Measurements from ENCODE around the gene SLC25A14. TPM values are rescaled to one million over a fixed set of nuclear protein-coding genes. Genes with fewer than 3 reads are reported as not detected.

SLC25A14 gene
- total RNA-seq, 1 donor from 2014 or later = 18.5 TPM

- no peaks in the 10 kb centered on the region for H3K27me3 Mint-ChIP-seq (ENCODE audit: low read depth)
- no peak overlapping the region for H3K4me3 Mint-ChIP-seq
- H3K9me3 Mint-ChIP-seq = peaks cover 2% of the 10 kb centered on the region
- H3K36me3 Mint-ChIP-seq (ENCODE audit: low read depth) = peaks cover 11% of the 10 kb centered on the region
- no peak for TF ChIP-seq CTCF (conservative IDR thresholded peaks at IDR 0.05)
- no peak overlapping the region for H3K27ac Mint-ChIP-seq (ENCODE audit: unreplicated experiment)
- DNase-seq (ENCODE audit: low read depth, low spot score) = no peak
- H3K4me1 Mint-ChIP-seq = no peaks in the 10 kb centered on the region
Measured at GRCh38 chrX:130413415-130413814, 73.7 kb downstream of the SLC25A14 start.

- Mint-ChIP-seq H3K27me3 (ENCODE audit: low read depth) (no peaks in the 10 kb centered on the region), H3K9me3 (peaks cover 2% of the 10 kb centered on the region), H3K27ac (ENCODE audit: unreplicated experiment) (no peak overlapping the region), H3K4me3 (no peak overlapping the region), H3K4me1 (no peaks in the 10 kb centered on the region), H3K36me3 (ENCODE audit: low read depth) (peaks cover 11% of the 10 kb centered on the region)
- no peak for DNase-seq (ENCODE audit: low read depth, low spot score)
- no peak for TF ChIP-seq CTCF (conservative IDR thresholded peaks at IDR 0.05)
Measured at GRCh38 chrX:130414800-130415199, 75.1 kb downstream of the SLC25A14 start.

GRCh38 chrX:130415201-130415600 is 75.5 kb downstream of the SLC25A14 start:
- no peak for TF ChIP-seq CTCF (conservative IDR thresholded peaks at IDR 0.05)
- Mint-ChIP-seq H3K4me1 (no peaks in the 10 kb centered on the region), H3K27me3 (ENCODE audit: low read depth) (no peaks in the 10 kb centered on the region), H3K36me3 (ENCODE audit: low read depth) (peaks cover 11% of the 10 kb centered on the region), H3K4me3 (no peak overlapping the region), H3K27ac (ENCODE audit: unreplicated experiment) (no peak overlapping the region), H3K9me3 (peaks cover 2% of the 10 kb centered on the region)
- no peak for DNase-seq (ENCODE audit: low read depth, low spot score)

GRCh38 chrX:130416785-130417184 is 77.1 kb downstream of the SLC25A14 start:
- H3K36me3 Mint-ChIP-seq (ENCODE audit: low read depth) = peaks cover 6% of the 10 kb centered on the region
- no peak overlapping the region for H3K4me3 Mint-ChIP-seq
- no peaks in the 10 kb centered on the region for H3K27me3 Mint-ChIP-seq (ENCODE audit: low read depth)
- no peak for DNase-seq (ENCODE audit: low read depth, low spot score)
- TF ChIP-seq CTCF (conservative IDR thresholded peaks at IDR 0.05) = no peak
- no peaks in the 10 kb centered on the region for H3K4me1 Mint-ChIP-seq
- no peak overlapping the region for H3K27ac Mint-ChIP-seq (ENCODE audit: unreplicated experiment)
- peaks cover 7% of the 10 kb centered on the region for H3K9me3 Mint-ChIP-seq

- Mint-ChIP-seq H3K27ac (ENCODE audit: unreplicated experiment) (no peak overlapping the region), H3K9me3 (peaks cover 4% of the 10 kb centered on the region), H3K36me3 (ENCODE audit: low read depth) (peaks cover 6% of the 10 kb centered on the region), H3K4me3 (no peak overlapping the region), H3K27me3 (ENCODE audit: low read depth) (no peaks in the 10 kb centered on the region), H3K4me1 (no peaks in the 10 kb centered on the region)
- TF ChIP-seq CTCF (conservative IDR thresholded peaks at IDR 0.05) = no peak
- no peak for DNase-seq (ENCODE audit: low read depth, low spot score)
Measured at GRCh38 chrX:130418066-130418465, 78.3 kb downstream of the SLC25A14 start.

- H3K27me3 Mint-ChIP-seq (ENCODE audit: low read depth) = no peaks in the 10 kb centered on the region
- H3K9me3 Mint-ChIP-seq = peaks cover 7% of the 10 kb centered on the region
- no peaks in the 10 kb centered on the region for H3K4me1 Mint-ChIP-seq
- peaks cover 6% of the 10 kb centered on the region for H3K36me3 Mint-ChIP-seq (ENCODE audit: low read depth)
- no peak for TF ChIP-seq CTCF (conservative IDR thresholded peaks at IDR 0.05)
- no peak overlapping the region for H3K27ac Mint-ChIP-seq (ENCODE audit: unreplicated experiment)
- no peak overlapping the region for H3K4me3 Mint-ChIP-seq
- no peak for DNase-seq (ENCODE audit: low read depth, low spot score)
Measured at GRCh38 chrX:130418740-130419139, 79.0 kb downstream of the SLC25A14 start.
